Stimulated activated CD8-positive, alpha-beta memory T cell treated with anti-CD3 and anti-CD28 coated beads, Interleukin-2, amount 100 ng/mL, for 1 hour (primary cell): ENCODE measurements around the gene GPR55.
"Not testable (repeated sequence)": the region's sequence is repeated elsewhere in the genome, so short reads cannot be mapped to it uniquely, and the experiment has no call there.

Experiments used
- DNase-seq, 2 donors: peaks; one replicate each; pipeline ENCODE4 v3.0.0-alpha.2; 2020; ENCODE audit warnings: low read depth in 2 of 2

The GPR55 gene

GRCh38 chr2:230951396-230951795, 26.4 kb upstream of the GPR55 start:
- DNase-seq: no peak

- DNase-seq: no peak
Measured at GRCh38 chr2:230950874-230951339, 25.9 kb upstream of the GPR55 start.

DNA sequence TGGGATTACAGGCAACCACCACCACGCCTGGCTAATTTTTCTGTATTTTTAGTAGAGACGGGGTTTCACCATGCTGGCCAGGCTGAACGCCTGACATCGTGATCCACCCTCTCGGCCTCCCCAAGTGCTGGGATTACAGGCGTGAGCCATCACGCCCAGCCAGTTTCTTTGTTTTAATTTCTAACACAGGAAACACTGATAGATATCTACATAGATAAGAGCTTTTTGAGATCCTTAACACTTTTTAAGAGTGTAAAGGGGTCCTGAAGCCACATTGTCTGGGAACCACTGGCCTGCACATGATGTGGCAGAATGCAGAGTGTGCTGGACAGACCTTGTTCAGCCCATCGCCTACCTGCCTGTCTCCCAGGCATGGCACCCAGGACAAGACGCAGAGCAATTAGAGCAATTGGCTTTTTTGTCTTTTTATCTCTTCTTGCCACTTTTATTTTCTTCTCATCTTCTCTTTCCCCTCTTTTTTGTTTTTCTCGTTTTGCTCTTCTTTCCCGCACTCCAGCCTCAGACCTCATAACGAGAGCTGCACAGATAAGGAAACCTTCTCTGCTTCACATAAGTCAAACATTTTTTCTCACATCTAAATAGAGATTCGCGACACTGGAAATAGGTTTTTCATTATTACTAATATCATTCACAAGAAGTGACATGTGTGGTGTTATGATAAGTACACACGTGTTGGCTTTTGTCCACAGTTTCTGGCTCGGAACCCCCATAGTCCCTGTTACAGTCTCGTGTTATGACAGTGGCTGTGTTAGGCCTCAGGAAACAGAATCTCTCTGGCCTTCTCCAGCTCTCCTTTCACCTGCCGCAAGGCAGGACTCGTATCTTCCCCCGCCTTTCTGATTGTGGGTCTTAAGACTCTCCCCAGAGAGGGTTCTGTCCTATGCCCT, 25.2 kb upstream of the GPR55 start:
- DNase-seq: no peak

DNA sequence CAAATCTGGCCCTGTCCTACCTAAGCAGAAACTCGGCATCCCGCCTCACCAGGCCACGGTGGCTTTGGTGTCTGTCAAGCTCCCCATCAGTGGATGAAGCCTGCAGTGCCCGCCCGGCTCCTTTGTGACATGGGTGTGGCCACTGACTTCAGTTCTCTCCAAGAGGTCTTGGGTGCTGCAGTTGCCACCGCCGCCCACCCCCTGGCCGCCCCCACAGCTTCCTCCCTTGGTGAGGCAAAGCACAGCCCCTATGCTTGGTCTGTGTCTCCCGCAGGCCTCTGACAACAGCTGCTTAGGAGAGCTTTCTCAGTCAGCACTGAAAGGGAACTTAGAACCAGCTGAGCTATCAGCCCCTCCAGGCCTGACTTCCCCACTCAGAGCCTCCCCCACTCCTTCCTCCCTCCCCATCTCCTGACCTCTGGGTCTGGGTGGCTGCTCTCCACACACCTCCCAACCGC, 22.9 kb upstream of the GPR55 start:
- DNase-seq: no peak

- DNase-seq: no peak
Measured at GRCh38 chr2:230947235-230947576, 22.2 kb upstream of the GPR55 start.

DNA sequence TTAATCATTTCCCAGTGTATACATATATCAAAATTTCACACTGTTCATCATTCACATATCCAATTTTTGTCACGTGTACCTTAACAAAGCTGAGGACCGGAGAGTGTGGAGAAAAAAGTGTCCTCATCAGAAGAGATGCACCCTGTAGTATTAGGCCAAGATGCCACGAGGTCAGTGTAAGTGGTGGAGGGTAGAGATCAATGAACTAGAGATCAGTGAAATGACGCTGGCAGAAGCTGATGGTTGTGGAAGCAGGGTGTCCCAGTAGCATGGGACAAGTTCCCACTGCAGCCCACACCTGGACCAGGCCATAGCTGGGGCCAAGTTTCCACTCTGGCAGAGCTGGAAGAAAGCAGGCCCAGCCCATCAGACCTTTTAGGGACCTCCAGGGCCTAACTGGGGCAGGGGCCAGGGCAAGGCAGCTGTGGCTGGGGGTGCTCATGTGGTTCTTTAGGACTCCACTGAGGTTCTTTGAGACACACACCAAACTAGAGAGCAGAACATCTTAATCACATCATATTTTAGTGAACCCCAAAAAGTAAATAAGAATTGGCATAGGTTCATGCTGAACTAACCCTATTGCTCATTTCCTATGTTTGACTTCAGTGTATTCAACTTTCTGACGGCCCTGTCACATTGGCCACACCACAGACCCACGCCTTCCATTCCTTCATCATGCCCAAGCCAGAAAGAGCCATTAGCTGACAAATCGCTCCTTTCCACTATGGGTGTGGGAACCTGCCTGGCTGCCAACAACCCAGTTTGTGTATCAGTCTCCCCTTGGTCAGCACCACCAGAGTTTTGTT, 21.6 kb upstream of the GPR55 start:
- no peak for DNase-seq

DNA sequence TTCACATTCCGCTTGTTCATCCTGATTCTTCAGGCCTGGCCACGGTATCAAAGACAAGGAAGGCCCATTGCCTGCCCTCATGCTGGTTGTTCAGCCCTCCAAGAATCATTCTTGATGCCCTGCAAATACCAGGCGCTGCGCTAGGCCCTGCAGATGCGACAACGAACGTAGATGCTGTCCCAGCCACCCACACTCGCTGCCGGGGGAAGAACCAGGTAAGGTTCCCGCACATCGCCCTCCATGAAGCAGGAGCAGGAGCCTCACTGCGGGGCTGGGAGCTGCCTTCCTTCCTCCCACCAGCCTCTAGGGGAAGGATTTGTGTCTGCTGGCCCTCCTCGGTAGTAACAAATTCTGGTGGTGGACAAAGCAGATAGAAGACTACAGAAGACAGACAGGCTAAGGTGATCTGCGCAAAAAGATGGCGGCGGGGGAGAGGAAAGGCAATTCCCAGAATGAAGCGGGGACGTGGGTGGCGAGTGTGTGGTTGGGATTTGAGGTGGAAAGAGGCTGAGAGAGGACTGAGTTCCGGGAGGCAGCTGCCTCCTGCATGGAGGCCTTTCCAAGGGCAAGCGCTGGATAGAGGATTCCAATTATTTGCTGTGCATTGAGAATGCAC, 19.8 kb upstream of the GPR55 start:
- DNase-seq: no peak

GRCh38 chr2:230944123-230944653, 19.1 kb upstream of the GPR55 start:
- no peak for DNase-seq

DNA sequence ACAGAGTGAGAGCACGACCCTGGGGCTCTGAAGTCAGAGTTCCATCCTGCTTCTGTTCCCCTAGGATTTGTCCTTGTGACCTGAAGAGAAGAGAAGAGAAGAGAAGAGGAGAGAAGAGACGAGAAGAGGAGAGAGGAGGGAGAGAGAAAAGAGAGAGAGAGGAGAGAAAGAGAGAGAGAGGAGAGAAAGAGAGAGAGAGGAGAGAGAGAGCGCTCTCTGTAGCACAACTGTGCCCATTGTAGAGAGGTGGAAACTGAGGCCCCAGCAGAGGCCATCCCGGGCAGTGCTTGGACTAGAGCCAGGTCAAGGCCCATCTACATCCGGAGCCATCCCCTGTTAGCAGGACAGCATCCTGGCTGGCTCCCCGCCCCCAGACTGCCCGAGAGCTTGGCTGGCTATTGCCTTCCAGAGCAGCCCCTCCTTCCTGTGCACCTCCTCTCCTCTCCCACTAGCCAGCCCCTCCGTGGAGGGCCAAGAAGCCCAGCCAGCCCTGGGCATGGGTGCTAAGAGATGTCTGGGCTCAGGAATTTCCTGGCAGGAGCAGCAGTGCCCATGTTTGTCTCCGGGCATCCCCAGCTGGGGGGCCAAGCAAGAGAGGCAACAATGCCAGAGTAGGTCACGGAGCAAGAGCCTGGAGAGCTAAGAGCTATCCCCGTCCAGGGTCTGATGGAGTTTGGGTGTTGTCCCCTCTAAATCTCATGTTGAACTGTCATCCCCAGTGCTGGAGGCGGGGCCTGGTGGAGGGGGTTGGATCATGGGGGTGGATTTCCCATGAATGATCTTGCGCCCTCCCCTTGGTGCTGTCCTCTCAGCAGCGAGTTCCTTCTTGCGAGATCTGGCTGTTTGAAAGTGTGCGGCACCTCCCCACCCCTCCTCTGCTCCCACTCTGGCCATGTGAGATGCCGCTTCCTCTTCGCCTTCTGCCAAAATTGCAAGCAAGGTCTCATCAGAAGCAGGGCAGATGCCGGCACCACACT, 18.2 kb upstream of the GPR55 start:
- DNase-seq: no peak

- DNase-seq: no peak
Measured at GRCh38 chr2:230942371-230942770, 17.3 kb upstream of the GPR55 start.

- no peak for DNase-seq
Measured at GRCh38 chr2:230941202-230942180, 16.4 kb upstream of the GPR55 start.

GRCh38 chr2:230940471-230940815, 15.4 kb upstream of the GPR55 start:
- DNase-seq: no peak

GRCh38 chr2:230939691-230940470, 14.8 kb upstream of the GPR55 start:
- no peak for DNase-seq

GRCh38 chr2:230939066-230939591, 14.1 kb upstream of the GPR55 start:
- no peak for DNase-seq

DNA sequence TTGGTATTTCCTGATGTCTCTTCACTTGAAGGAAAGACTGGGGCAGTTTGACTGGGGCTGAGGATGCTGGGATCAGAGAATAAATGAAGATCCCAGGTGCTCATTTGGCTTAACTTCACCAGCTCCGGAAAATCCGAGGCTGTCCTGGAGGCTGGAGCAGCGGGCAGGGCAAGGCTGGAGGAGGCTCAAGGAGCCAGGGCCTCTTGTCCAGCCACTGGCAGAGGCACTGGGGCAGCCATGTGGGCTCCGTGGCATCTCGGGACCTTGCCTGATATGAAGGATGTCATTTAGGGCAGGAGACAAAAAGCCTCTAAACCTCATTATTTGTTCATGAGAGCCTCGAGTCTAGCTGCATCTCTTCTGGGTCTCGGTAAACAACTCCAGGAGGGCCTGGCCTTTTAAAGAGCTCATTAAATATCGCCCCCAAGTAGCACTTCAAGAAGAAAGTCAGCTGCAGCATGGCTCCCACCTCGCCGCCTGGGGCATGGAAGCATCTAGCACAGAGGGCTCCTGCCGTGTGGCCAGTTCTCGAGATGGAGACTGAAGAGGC, 13.5 kb upstream of the GPR55 start:
- DNase-seq: no peak

DNA sequence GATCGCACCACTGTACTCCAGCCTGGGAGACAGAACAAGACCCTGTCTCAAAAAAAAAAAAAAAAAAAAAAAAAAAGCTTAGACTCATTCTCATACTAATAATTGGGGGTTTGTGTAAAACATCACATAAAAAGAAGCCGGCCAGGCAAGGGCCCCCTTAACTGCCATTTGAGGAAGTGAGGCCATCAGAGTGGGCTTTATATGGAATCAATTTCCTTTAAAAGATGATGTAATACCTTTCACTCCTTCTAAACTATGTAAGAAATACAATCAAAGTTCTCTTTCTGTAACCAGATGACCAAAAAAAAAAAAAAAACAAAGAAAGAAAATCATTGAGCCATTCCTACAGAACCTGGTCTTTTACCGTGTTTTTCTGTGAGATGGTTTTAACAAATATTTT, 13.1 kb upstream of the GPR55 start:
- no peak for DNase-seq

DNA sequence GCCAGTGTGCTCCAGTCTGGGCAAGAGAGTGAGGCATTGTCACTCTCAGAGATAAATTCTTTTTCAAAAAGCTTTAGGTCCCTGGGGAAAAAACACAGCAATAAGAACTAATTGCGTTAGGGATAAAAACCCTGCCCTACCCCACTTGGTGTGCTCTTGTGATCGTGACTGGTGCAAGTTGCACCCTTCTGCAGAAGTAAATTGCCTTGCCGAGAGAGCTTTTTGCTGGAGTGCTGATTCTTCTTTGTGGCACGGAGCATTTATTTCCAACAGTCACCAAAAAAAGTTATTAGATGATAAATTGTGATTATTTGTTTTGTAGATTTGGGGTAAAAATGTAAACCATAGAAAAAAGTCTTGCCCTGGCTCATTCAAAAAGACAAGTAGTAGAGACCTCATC, 12.3 kb upstream of the GPR55 start:
- no peak for DNase-seq

GRCh38 chr2:230936243-230936642, 11.2 kb upstream of the GPR55 start:
- DNase-seq: not testable (repeated sequence)

DNA sequence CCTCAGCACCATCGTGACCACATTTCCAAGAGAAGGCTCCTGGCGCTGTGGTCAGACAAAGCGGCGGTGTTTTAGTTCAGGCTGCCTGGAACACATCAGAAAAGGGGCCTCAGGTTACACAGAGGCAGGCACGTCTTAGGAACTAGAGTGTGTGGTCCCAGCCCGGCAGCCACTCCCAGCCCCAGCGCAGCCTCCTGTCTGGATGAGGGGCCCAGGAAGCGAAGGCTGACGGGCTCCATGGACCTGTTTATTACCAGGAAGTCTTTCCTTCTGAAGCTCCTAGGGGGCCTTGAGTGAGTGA, 10.0 kb upstream of the GPR55 start:
- DNase-seq: no peak
